ENCODE results near the gene OR10G2. TPM values are rescaled to one million over a fixed set of nuclear protein-coding genes. Genes with fewer than 3 reads are reported as not detected.
A peak's percentile ranks its signal among the peaks of the same experiment; 100 is the strongest.
"Not testable (repeated sequence)": the region's sequence is repeated elsewhere in the genome, so short reads cannot be mapped to it uniquely, and the experiment has no call there.

Gene OR10G2, protein sequence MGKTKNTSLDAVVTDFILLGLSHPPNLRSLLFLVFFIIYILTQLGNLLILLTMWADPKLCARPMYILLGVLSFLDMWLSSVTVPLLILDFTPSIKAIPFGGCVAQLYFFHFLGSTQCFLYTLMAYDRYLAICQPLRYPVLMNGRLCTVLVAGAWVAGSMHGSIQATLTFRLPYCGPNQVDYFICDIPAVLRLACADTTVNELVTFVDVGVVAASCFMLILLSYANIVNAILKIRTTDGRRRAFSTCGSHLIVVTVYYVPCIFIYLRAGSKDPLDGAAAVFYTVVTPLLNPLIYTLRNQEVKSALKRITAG
- total RNA-seq (2014; rRNA removed): not detected in 2 replicates
- polyA plus RNA-seq (2012): not detected

GRCh38 chr14:21634840-21635239 is at the start of gene OR10G2:
Gene OR10G2, minus strand, starts transcription at chr14:21634940. Its CDS starts 98 bp downstream, at chr14:21634842.
- DNase-seq (ENCODE audit: low read depth): no peak

- peak; percentile 49 for DNase-seq (ENCODE audit: low read depth)
Measured at GRCh38 chr14:21680072-21680471, 45.3 kb upstream of the OR10G2 start.

GRCh38 chr14:21675566-21675965 is 40.8 kb upstream of the OR10G2 start:
- no peak for DNase-seq (ENCODE audit: low read depth)

DNA sequence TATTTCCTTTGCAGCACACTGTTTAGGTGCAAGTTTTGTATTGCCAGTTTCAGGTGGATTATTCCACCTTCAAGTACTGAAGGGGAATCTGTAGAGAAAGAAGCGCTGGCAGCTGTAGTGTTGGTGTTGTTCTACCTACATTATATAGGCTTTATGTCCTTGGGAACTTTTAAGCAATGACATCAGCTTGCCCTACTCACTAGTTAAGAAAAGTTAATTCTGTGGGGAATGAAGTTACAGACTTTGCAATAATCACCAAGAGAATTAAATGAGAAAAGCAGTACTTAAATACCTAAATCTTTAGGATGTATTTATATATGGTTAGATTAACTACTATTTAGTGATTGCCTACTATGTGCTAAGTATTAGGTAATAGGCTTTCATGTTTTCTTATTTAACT is 39.0 kb upstream of the OR10G2 start, which contains the start of gene OR4E1:
TSS of gene OR4E1 (minus strand) at position 101 of the 400 bp plus-strand sequence. CDS start 2,883 bp downstream, outside the sequence.
- no peak for DNase-seq (ENCODE audit: low read depth)

GRCh38 chr14:21672116-21672515 is 37.4 kb upstream of the OR10G2 start:
- peak; percentile 49 for DNase-seq (ENCODE audit: low read depth)

DNA sequence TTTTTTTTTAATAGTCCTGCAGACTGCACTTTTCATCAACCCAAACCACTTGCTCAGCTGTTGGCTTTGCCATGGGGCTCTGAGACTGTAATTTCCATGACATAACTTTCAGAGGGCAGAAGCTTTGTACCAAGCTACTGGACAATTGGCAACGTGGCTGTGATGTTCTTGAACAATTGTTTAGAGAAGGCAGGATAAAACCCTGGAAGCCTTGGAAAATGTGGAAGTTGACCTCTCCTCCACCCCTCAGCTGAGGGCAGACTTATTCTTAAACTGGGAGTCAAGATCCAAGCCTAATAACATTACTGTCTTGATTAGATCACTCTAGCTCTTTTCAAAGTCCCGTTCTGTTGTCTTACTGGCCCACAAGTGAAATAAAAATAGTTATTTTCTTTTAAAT is 36.6 kb upstream of the OR10G2 start:
- peak; percentile 16 for DNase-seq (ENCODE audit: low read depth)

- peak; percentile 49 for DNase-seq (ENCODE audit: low read depth)
Measured at GRCh38 chr14:21669284-21669683, 34.5 kb upstream of the OR10G2 start.

- DNase-seq (ENCODE audit: low read depth): peak; percentile 92
Measured at GRCh38 chr14:21668377-21668776, 33.6 kb upstream of the OR10G2 start.

DNA sequence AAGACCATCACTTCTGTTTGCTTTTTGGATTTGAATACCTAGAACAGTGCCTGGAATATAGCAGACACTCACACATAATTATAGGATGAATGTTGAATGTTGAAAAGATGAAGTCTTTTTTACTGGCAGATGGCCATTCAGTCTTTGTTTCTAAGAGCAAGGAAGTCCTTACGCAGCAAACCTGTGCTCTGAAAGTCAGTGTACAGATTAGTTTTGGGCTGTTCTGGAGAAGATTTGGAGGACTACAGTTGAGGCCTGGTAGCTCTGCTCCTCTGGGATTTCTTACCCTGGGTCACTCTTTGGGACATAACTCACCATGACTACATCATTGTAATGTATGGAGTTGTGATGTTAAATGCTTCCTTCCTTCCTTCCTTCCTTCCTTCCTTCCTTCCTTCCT is 22.2 kb upstream of the OR10G2 start:
- no peak for DNase-seq (ENCODE audit: low read depth)

DNA sequence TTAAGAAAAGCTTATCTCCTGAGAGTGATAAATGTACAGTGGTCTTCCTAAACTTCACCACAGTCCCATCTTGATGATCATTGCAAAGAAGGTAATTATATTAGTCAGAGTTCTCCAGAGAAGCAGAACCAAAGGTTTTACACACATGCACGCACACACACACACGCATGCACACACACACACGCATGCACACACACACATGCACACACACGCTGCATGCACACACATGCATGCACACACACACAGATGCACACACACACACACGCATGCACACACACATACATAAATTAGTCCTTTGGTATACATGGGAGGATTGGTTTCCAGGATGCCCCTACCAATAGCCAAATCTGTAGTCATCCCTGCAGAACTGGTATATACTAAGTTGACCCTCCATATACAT is 19.5 kb upstream of the OR10G2 start:
- DNase-seq (ENCODE audit: low read depth): no peak

DNA sequence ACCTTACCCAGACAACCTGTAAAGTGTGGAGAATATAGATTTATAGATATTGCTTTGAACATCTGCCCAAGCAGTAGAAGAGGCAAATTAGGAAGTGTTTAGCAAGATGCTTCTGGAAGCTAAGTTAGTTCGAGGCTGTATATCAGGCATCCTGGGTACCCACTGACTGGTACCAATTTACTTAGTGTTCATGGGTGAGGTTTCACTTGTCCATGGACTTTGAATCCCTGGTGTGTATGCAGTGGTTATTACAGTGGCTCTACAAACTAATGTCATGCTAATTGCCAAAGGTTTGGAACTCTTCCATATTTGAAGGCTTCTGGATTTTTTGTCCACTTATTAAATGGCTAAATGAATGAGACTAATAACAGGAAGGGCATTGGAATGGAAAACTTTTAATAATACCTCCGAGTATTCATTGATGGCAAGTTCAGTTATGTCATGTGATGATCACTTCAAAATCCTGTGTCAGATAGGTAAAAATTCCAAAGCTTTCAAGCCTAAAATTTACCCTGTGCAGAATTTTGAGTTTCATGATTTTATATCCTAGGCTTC is 18.7 kb upstream of the OR10G2 start, which contains the start of gene OR4E2:
TSS of gene OR4E2 (plus strand) at position 505 of the 555 bp plus-strand sequence. CDS start 11,248 bp downstream, outside the sequence.
- DNase-seq (ENCODE audit: low read depth): no peak

GRCh38 chr14:21652209-21652808 is 17.6 kb upstream of the OR10G2 start:
- DNase-seq (ENCODE audit: low read depth): no peak

- DNase-seq (ENCODE audit: low read depth): peak; percentile 11
Measured at GRCh38 chr14:21647380-21647779, 12.6 kb upstream of the OR10G2 start.

DNA sequence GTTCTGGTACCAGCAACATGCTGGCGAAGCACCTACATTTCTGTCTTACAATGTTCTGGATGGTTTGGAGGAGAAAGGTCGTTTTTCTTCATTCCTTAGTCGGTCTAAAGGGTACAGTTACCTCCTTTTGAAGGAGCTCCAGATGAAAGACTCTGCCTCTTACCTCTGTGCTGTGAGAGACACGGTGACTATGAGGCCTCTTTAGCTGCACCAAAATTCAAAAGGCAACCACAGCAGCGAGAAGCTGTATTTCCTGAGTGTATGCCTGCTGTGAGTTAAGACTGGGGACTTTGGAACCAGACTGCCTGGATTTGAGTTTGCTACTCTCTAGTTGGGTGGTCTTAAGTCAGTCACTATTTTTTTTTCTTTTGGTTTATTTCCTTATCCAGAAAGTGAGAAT is 8.7 kb upstream of the OR10G2 start:
- DNase-seq (ENCODE audit: low read depth): no peak

GRCh38 chr14:21642683-21643082 is 7.9 kb upstream of the OR10G2 start:
- no peak for DNase-seq (ENCODE audit: low read depth)

DNA sequence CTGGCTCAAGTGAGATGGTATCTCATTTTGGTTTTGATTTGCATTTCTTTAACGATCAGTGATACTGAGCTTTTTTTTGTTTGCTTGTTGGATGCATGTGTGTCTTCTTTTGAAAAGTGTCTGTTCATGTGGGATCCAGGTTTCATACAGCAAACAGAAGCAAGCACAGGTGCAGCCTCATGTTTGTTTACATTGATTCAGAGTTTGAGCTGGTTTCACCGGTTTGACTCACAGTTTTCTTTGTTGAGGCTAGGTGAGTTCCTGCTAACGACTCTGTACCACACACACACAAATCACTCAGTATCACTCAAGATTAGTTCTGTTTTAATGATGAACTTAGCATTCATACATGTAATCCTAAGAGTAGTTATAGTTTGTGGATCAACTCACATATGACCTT is 3.7 kb downstream of the OR10G2 start:
- no peak for DNase-seq (ENCODE audit: low read depth)

- DNase-seq (ENCODE audit: low read depth): not testable (repeated sequence)
Measured at GRCh38 chr14:21630503-21630902, 4.2 kb downstream of the OR10G2 start.

DNA sequence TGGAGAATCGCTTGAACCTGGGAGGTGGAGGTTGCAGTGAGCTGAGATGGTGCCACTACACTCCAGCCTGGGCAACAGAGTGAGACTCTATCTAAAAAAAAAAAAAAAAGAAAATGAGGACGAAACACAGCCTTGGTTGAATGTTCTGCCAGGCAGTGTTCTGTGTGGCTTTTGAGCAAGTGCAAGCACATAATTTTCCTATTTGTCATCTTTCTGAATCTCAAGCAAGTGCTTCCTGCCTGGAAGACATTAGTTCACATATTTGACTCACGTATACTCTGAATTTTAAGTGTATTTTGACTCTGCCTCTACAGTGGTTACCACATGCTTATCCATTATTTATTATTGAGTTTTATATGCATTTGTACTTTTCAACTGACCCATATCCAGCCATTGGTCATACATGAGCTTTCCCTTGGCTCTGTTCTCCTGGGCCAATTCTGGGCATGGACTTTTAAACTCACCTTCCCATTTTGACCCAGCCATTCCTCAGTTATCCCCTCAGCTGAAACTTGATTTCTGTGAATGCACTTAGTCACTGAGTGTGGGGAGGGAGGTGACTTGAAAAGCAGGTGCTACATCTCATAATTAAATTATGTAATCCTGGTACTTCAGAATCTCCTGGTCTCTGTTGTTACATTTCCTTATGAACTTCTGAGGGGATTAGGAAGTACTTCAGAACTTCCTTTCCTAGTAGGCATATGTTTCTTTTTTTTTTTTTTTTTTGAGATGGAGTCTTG is 8.1 kb downstream of the OR10G2 start:
- peak; percentile 11 for DNase-seq (ENCODE audit: low read depth)

- DNase-seq (ENCODE audit: low read depth): no peak
Measured at GRCh38 chr14:21617614-21618013, 17.1 kb downstream of the OR10G2 start.

DNA sequence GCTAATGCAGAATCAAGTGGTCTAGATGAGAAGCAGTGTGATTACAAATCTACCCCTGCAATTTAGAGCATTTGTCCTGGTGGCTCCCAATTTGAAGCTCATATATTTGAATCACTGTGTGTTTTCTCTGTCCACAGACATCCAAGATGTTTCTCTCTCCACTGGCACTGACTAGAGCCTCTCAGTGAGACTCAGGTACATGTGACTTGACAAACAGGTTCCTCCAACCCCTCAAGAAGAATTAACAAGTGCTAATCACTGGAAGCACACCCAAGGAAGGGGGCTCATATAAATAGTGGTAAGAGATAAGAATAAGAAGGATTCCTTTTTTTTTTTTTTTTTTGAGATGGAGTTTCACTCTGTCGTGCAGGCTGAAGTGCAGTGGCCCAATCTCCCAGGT is 20.5 kb downstream of the OR10G2 start:
- no peak for DNase-seq (ENCODE audit: low read depth)

DNA sequence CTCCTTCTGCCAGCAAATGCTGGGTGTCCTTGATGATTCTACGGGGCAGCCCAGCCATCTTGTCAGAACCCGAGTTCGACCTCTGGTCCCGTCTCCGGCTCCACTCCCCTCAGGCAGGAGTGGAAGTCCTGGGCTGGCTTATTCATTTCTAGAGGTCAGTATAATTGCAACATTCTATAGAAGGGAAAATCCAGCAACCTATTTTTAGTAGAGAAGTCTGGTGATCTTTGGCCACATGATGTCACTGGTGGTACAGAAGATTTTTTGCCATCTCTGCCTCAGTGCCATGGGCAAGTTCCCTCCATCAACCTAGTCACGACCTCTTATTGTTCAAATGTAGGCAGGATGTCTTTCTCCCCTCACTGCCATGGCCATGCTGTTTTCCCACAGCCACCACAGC is 22.4 kb downstream of the OR10G2 start:
- DNase-seq (ENCODE audit: low read depth): peak; percentile 3

DNA sequence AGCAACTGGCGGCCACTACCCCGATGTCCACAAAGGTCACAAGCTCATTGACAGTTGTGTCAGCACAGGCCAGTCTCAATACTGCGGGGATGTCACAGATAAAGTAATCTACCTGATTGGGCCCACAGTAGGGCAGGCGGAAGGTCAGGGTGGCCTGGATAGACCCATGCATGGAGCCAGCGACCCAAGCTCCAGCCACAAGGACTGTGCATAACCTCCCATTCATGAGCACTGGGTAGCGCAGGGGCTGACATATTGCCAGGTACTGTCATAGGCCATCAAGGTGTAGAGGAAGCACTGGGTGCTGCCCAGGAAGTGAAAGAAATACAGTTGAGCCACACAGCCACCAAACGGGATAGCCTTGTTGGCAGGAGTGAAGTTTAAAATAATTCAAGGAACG is 32.6 kb downstream of the OR10G2 start:
- not testable (repeated sequence) for DNase-seq (ENCODE audit: low read depth)
